DMS79 treated with DMSO at 0.1 percent for 48 hours (cell line): Measurements from ENCODE around the gene NEUROG2.
"Not testable (repeated sequence)": the region's sequence is repeated elsewhere in the genome, so short reads cannot be mapped to it uniquely, and the experiment has no call there.

Experiments
- DNase-seq: peaks from one replicate; lab custom pipeline; 2025; lab: John Stamatoyannopoulos, UW

NEUROG2 gene

GRCh38 chr4:112490808-112491207 is 25.2 kb downstream of the NEUROG2 start:
- DNase-seq: not testable (repeated sequence)

- no peak for DNase-seq
Measured at GRCh38 chr4:112485930-112486329, 30.1 kb downstream of the NEUROG2 start.

GRCh38 chr4:112473985-112474384 is 42.0 kb downstream of the NEUROG2 start:
- no peak for DNase-seq

DNA sequence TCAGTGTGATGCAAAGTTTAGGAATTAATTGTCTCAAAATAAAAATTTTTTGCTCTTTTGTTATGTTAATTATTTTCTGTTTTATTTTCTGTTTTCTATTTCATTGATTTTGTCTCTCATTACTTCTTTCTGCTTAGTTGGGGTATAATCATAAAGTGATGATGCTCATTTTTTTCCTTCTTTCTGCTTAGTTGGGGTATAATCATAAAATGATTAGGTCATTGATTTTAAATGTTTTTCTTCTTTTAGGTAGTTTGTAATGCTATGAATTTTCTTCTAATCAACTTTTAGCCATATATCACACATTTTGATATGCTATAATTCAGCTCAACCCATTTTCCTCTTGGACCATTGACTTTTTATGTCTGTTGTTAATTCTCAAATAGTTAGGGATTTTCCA is 43.7 kb downstream of the NEUROG2 start:
- DNase-seq: no peak
